ENCODE measurements around the gene TK2.
"Not testable (repeated sequence)": the region's sequence is repeated elsewhere in the genome, so short reads cannot be mapped to it uniquely, and the experiment has no call there.

The TK2 gene

GRCh38 chr16:66501563-66501962 is 48.4 kb downstream of the TK2 start:
- H3K4me1 ChIP-seq (ENCODE audit: insufficient read depth, low read length); H3K9me3 ChIP-seq (ENCODE audit: control insufficient read depth, insufficient read depth, low read length); H3K36me3 ChIP-seq (ENCODE audit: insufficient read depth, low read length); H3K9ac ChIP-seq (ENCODE audit: low read depth, low read length): not testable (repeated sequence)

DNA sequence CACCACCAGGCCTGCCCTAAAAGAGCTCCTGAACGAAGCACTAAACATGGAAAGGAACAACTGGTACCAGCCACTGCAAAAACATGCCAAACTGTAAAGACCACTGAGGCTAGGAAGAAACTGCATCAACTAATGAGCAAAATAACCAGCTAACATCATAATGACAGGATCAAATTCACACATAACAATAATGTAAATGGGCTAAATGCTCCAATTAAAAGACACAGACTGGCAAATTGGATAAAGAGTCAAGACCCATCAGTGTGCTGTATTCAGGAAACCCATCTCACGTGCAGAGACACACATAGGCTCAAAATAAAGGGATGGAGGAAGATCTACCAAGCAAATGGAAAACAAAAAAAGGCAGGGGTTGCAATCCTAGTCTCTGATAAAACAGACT is 52.0 kb downstream of the TK2 start:
- H3K4me1 ChIP-seq (ENCODE audit: insufficient read depth, low read length); H3K36me3 ChIP-seq (ENCODE audit: insufficient read depth, low read length); H3K9me3 ChIP-seq (ENCODE audit: control insufficient read depth, insufficient read depth, low read length); H3K9ac ChIP-seq (ENCODE audit: low read depth, low read length): not testable (repeated sequence)

DNA sequence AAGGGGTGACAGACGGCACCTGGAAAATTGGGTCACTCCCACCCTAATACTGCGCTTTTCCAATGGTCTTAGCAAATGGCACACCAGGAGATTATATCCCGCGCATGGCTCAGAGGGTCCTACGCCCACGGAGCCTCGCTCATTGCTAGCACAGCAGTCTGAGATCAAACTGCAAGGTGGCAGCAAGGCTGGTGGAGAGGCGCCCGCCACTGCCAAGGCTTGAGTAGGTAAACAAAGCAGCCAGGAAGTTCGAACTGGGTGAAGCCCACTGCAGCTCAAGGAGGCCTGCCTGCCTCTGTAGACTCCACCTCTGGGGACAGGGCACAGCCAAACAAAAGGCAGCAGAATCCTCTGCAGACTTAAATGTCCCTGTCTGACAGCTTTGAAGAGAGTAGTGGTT is 53.7 kb downstream of the TK2 start:
- H3K9me3 ChIP-seq (ENCODE audit: control insufficient read depth, insufficient read depth, low read length); H3K36me3 ChIP-seq (ENCODE audit: insufficient read depth, low read length); H3K4me1 ChIP-seq (ENCODE audit: insufficient read depth, low read length); H3K9ac ChIP-seq (ENCODE audit: low read depth, low read length): not testable (repeated sequence)

GRCh38 chr16:66495440-66495839 is 54.5 kb downstream of the TK2 start:
- Histone ChIP-seq H3K9ac (ENCODE audit: low read depth, low read length) (no peak overlapping the region), H3K4me1 (ENCODE audit: insufficient read depth, low read length) (no peaks in the 10 kb centered on the region), H3K36me3 (ENCODE audit: insufficient read depth, low read length) (no peaks in the 10 kb centered on the region), H3K9me3 (ENCODE audit: control insufficient read depth, insufficient read depth, low read length) (peaks cover 2% of the 10 kb centered on the region; the same call in 1 of the 2 replicates)

DNA sequence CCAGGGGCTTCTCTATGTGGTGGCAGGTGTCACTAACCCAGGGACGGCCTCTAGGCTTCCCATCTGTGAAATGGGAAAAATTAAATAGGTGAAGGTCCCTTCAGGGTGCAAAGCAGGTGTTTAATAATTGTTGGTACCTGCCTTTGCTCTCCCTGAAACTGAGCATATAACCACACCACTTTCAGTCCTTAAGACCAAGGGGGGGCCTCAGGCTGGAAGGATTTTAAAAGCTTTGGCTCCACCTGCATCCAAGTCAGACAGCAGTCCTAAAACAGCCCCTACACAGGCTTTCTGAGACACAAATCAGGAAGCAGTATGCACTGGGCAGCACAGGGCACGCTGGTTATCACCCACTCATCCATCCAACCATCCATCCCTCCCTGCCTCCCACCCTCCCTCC is 55.0 kb downstream of the TK2 start:
- Histone ChIP-seq H3K36me3 (ENCODE audit: insufficient read depth, low read length) (no peaks in the 10 kb centered on the region), H3K4me1 (ENCODE audit: insufficient read depth, low read length) (no peaks in the 10 kb centered on the region), H3K9ac (ENCODE audit: low read depth, low read length) (no peak overlapping the region), H3K9me3 (ENCODE audit: control insufficient read depth, insufficient read depth, low read length) (peaks cover 2% of the 10 kb centered on the region; the same call in 1 of the 2 replicates)

- Histone ChIP-seq H3K4me1 (ENCODE audit: insufficient read depth, low read length) (no peaks in the 10 kb centered on the region), H3K9me3 (ENCODE audit: control insufficient read depth, insufficient read depth, low read length) (peaks cover 6% of the 10 kb centered on the region; the same call in 1 of the 2 replicates), H3K36me3 (ENCODE audit: insufficient read depth, low read length) (no peaks in the 10 kb centered on the region), H3K9ac (ENCODE audit: low read depth, low read length) (no peak overlapping the region)
These were observed 56.2 kb downstream of the TK2 start for GRCh38 chr16:66493490-66494401.

DNA sequence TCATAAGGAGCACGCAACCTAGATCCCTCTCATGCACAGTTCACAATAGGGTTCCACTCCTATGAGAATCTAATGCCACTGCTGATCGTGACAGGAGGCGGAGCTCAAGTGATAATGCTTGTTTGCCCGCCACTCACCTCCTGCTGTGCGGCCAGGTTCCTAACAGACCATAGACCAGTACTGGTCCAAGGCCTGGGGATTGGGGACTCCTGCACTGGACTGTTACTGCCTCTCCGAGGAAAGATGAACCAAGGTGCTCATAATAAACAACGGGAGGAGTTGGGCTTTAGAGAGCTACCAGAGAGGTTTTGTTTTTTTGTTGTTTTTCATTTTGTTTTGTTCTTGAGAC is 58.2 kb downstream of the TK2 start:
- peaks cover 9% of the 10 kb centered on the region; the same call in 1 of the 2 replicates for H3K4me1 ChIP-seq (ENCODE audit: insufficient read depth, low read length)
- H3K9me3 ChIP-seq (ENCODE audit: control insufficient read depth, insufficient read depth, low read length) = peaks cover 6% of the 10 kb centered on the region; the same call in 1 of the 2 replicates
- no peak overlapping the region for H3K9ac ChIP-seq (ENCODE audit: low read depth, low read length)
- H3K36me3 ChIP-seq (ENCODE audit: insufficient read depth, low read length) = no peaks in the 10 kb centered on the region

DNA sequence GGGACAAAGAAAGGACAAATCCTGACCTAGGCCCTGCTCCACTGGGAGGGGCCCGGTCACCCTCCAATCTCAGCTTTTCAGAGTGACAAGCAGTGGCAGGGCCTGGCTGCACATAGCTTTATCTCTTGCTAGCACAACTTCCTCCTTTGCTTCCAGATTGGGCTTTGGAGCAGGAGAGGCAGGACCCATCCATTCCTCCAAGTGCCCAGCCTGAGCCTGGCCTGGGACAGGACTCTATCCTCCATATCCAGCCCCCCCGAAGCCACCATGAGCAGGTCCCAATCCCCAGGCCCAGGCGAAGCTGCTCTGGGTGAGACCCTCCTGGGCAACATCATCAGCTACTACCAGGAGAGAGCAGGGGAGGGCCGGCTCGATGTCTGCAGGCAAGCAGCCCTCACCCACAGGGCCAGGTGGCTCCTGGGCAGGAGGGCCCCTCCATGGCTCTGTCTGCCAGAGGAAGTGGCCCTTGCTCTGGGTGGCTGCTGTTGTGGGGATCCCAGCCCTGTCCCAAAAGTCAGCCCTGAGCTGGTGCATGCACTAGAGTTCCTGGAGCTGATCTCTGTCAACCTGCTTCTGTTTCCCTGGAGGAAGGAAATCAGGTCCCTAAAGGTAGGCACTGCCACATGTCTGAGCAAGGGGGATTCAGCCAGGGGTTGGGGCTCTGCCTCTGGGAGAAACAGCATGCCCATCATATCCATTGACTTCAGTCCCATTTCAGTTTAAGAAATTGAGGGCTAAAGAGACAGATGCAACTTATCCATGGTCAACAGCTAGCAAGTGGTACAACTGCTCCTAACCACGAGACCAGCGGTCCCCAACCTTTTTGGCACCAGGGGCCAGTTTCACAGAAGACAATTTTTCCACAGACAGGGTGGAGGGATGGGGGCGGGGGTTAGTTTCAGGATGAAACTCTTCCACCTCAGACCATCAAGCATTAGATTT is 58.9 kb downstream of the TK2 start:
- peaks cover 6% of the 10 kb centered on the region; the same call in 1 of the 2 replicates for H3K9me3 ChIP-seq (ENCODE audit: control insufficient read depth, insufficient read depth, low read length)
- peaks cover 9% of the 10 kb centered on the region; the same call in 1 of the 2 replicates for H3K4me1 ChIP-seq (ENCODE audit: insufficient read depth, low read length)
- H3K36me3 ChIP-seq (ENCODE audit: insufficient read depth, low read length) = no peaks in the 10 kb centered on the region
- H3K9ac ChIP-seq (ENCODE audit: low read depth, low read length) = no peak overlapping the region

GRCh38 chr16:66489818-66490217 is 60.1 kb downstream of the TK2 start:
- H3K36me3 ChIP-seq (ENCODE audit: insufficient read depth, low read length) = no peaks in the 10 kb centered on the region
- peaks cover 9% of the 10 kb centered on the region; the same call in 1 of the 2 replicates for H3K4me1 ChIP-seq (ENCODE audit: insufficient read depth, low read length)
- H3K9me3 ChIP-seq (ENCODE audit: control insufficient read depth, insufficient read depth, low read length) = peaks cover 4% of the 10 kb centered on the region; the same call in 1 of the 2 replicates
- H3K9ac ChIP-seq (ENCODE audit: low read depth, low read length) = no peak overlapping the region

- Histone ChIP-seq H3K4me1 (ENCODE audit: insufficient read depth, low read length) (peaks cover 9% of the 10 kb centered on the region; the same call in 1 of the 2 replicates), H3K9me3 (ENCODE audit: control insufficient read depth, insufficient read depth, low read length) (peaks cover 4% of the 10 kb centered on the region; the same call in 1 of the 2 replicates), H3K9ac (ENCODE audit: low read depth, low read length) (no peak overlapping the region), H3K36me3 (ENCODE audit: insufficient read depth, low read length) (no peaks in the 10 kb centered on the region)
These were observed 60.5 kb downstream of the TK2 start for GRCh38 chr16:66489385-66489784.

- H3K36me3 ChIP-seq (ENCODE audit: insufficient read depth, low read length) = no peaks in the 10 kb centered on the region
- peaks cover 9% of the 10 kb centered on the region; the same call in 1 of the 2 replicates for H3K4me1 ChIP-seq (ENCODE audit: insufficient read depth, low read length)
These were observed 61.4 kb downstream of the TK2 start for GRCh38 chr16:66488505-66488904.

DNA sequence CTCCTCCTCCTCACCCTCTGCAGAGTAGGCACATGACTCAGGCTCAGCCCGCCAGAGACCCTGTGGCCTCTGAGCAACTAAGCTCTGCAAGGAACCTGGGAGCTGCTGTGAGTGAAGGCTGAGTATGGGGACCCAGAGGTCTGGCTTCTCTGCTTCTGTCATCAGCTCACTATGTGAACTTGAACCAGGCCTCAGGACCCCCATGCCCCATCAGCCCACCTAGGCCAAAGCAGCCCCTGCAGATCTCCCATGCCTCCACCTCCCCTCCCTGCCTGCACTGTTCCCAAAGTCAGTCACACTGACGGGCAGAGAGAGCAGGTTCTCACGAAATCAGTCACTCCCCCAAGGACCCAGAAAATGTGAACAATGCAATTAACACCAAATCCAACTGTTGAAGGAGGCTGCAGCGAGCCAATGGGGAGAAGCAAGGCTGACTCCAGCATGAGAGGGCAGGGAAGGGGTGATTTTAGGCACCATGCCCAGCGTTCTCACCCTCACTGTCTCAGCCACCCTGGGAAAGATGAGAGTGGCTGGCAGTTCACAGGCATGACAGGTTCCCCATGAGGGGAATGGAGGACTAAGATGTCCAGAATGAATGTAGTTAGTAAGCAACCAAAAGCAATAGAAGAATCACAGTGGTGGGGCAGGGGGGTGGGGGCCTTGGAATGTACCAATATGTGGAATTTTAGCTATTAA is 62.2 kb downstream of the TK2 start:
- H3K9ac ChIP-seq (ENCODE audit: low read depth, low read length) = no peak overlapping the region
- H3K36me3 ChIP-seq (ENCODE audit: insufficient read depth, low read length) = no peaks in the 10 kb centered on the region
- H3K9me3 ChIP-seq (ENCODE audit: control insufficient read depth, insufficient read depth, low read length) = peaks cover 4% of the 10 kb centered on the region; the same call in 1 of the 2 replicates
- H3K4me1 ChIP-seq (ENCODE audit: insufficient read depth, low read length) = peaks cover 9% of the 10 kb centered on the region; the same call in 1 of the 2 replicates

More at GRCh38 chr16:66488505-66488904, 61.4 kb downstream of the TK2 start:
- Histone ChIP-seq H3K9me3 (ENCODE audit: control insufficient read depth, insufficient read depth, low read length) (peaks cover 4% of the 10 kb centered on the region; the same call in 1 of the 2 replicates), H3K9ac (ENCODE audit: low read depth, low read length) (no peak overlapping the region)

- no peak overlapping the region for H3K9ac ChIP-seq (ENCODE audit: low read depth, low read length)
- H3K4me1 ChIP-seq (ENCODE audit: insufficient read depth, low read length) = peaks cover 9% of the 10 kb centered on the region; the same call in 1 of the 2 replicates
- peaks cover 4% of the 10 kb centered on the region; the same call in 1 of the 2 replicates for H3K9me3 ChIP-seq (ENCODE audit: control insufficient read depth, insufficient read depth, low read length)
- H3K36me3 ChIP-seq (ENCODE audit: insufficient read depth, low read length) = no peaks in the 10 kb centered on the region
These were observed 62.9 kb downstream of the TK2 start for GRCh38 chr16:66486773-66487579.

Measured in ES-I3 (cell line).